Gastrocnemius medialis (tissue), 4 donors: ENCODE results near the gene CORO2B. TPM values are rescaled to one million over a fixed set of nuclear protein-coding genes. Genes with fewer than 3 reads are reported as not detected.

Experiments used
- ATAC-seq, 2 donors: fragments of 150-250 bp; one replicate each; pipeline ENCODE4 v1.9.1; 2016
- DNase-seq, 2 donors: peaks; one replicate each; pipeline ENCODE4 v3.0.0-alpha.2; 2019
- H3K27ac ChIP-seq, 4 donors: fragments of 200-600 bp; sonication (generic); 1 replicate in 1 of 4; 2 replicates in 3 of 4; pipeline ENCODE4 v1.5.1; 2016 to 2018; ENCODE audit warnings: mild to moderate bottlenecking in 2 of 4, moderate library complexity in 1 of 4
- H3K27me3 ChIP-seq, 3 donors: fragments of 200-600 bp; sonication (generic) in 2 of 3; 1 replicate in 1 of 3; 2 replicates in 2 of 3; pipeline versions ENCODE4 v1.5.1 to v1.6.0; 2016 to 2019; ENCODE audit warnings: mild to moderate bottlenecking in 1 of 3, moderate library complexity in 1 of 3
- H3K36me3 ChIP-seq, 2 donors: fragments of 200-600 bp; sonication (generic) in 1 of 2; one replicate each; pipeline ENCODE4 v1.5.1; 2017 to 2018
- H3K4me1 ChIP-seq, 2 donors: fragments of 200-600 bp; sonication (generic) in 1 of 2; one replicate each; pipeline ENCODE4 v1.5.1; 2016 to 2017; ENCODE audit warnings: mild to moderate bottlenecking in 2 of 2
- H3K4me3 ChIP-seq, 4 donors: fragments of 200-600 bp; sonication (generic) in 3 of 4; 1 replicate in 1 of 4; 2 replicates in 3 of 4; pipeline ENCODE4 v1.5.1; 2016 to 2019; ENCODE audit warnings: mild to moderate bottlenecking in 2 of 4
- H3K9me3 ChIP-seq, 3 donors: fragments of 200-600 bp; sonication (generic) in 2 of 3; 1 replicate in 1 of 3; 2 replicates in 2 of 3; pipeline ENCODE4 v1.5.1; 2016 to 2019
- POLR2A ChIP-seq, 2 donors: fragments of 450-650 bp; IDR thresholded peaks; one replicate each; pipeline ENCODE4 v1.6.1; 2017; ENCODE audit warnings: antibody characterized with exemption in 2 of 2, mild to moderate bottlenecking in 2 of 2, moderate library complexity in 2 of 2
- in situ Hi-C, 4 donors: fragments of 200-750 bp; cut with MboI; loops; one replicate each; pipeline versions ENCODE4 v1.15.0 to v1.8.0; 2017; ENCODE audit warnings: low sequenced_read_pairs in 4 of 4
- intact Hi-C: fragments of 100-400 bp; cut with DNase I; formaldehyde crosslinking; loops from one replicate; pipeline ENCODE4 v1.15.1; 2023; ENCODE audit warnings: low total_unique reads
- total RNA-seq, 4 donors: library from RNA; depleted of rRNA; stranded (reverse); fragments of >200 nt; gene quantifications; one replicate each; pipeline versions ENCODE4 v1.1.0 to v1.2.3, GENCODE V29; 2016
- TF ChIP-seq, protein P1 (sequence below), 5 experiments: fragments of 450-650 bp in 3 of 5; fragments of 200-600 bp in 2 of 5; sonication (generic) in 2 of 5; IDR thresholded peaks in 4 of 5; conservative IDR thresholded peaks in 1 of 5; 1 replicate in 4 of 5; 2 replicates in 1 of 5; pipeline ENCODE4 v1.5.1; 2016 to 2019; ENCODE audit warnings: antibody characterized with exemption in 5 of 5, mild to moderate bottlenecking in 3 of 5, moderate library complexity in 3 of 5

CORO2B gene
- total RNA-seq, 4 donors from 2014 or later = 1.5 to 2.2 (median 1.8) TPM

DNA sequence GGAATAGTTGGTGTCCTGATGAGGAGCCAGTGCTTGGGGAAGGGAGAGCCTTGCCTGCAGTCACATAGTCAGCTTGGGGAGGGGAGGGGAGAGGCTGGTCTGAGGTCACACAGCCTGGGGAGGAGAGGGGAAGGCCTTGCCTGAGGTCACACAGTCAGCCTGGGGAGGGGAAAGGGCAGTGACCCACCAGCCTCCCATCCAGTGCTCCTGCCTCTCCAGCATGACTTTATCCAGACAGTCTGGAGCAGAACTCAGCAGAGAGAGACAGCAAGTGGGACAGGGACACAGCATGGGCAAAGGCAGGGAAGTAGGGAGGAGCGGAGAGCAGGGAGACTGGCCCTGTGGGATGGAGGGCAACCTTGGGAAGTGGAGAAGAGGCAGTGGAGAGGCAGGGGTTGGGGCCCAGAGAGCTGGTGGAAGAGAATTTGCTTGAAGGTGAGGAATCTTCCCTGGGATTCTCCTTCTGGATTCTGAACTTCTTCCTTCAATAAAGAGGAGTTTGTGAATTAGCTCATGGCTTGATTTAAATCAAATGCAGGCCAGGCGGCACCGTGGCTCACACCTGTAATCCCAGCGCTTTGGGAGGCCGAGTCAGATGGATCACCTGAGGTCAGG is 64.5 kb downstream of the CORO2B start:
- Histone ChIP-seq H3K4me3 (no peak overlapping the region), H3K36me3 (no peaks in the 10 kb centered on the region), H3K4me1 (peaks cover 1 to 8% of the 10 kb centered on the region in 2 donors), H3K27ac (no peak overlapping the region), H3K27me3 (no peaks in the 10 kb centered on the region), H3K9me3 (no peaks in the 10 kb centered on the region)
- ATAC-seq (no peak), DNase-seq (no peak)
- TF ChIP-seq, protein P1, sequence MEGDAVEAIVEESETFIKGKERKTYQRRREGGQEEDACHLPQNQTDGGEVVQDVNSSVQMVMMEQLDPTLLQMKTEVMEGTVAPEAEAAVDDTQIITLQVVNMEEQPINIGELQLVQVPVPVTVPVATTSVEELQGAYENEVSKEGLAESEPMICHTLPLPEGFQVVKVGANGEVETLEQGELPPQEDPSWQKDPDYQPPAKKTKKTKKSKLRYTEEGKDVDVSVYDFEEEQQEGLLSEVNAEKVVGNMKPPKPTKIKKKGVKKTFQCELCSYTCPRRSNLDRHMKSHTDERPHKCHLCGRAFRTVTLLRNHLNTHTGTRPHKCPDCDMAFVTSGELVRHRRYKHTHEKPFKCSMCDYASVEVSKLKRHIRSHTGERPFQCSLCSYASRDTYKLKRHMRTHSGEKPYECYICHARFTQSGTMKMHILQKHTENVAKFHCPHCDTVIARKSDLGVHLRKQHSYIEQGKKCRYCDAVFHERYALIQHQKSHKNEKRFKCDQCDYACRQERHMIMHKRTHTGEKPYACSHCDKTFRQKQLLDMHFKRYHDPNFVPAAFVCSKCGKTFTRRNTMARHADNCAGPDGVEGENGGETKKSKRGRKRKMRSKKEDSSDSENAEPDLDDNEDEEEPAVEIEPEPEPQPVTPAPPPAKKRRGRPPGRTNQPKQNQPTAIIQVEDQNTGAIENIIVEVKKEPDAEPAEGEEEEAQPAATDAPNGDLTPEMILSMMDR (IDR thresholded peaks at IDR 0.05 in 4 of 5, conservative IDR thresholded peaks at IDR 0.05 in 1 of 5) = no peak
- TF ChIP-seq POLR2A (IDR thresholded peaks at IDR 0.05) = no peak
- intact Hi-C loops (no loop called here), in situ Hi-C loops (no loop called here)

DNA sequence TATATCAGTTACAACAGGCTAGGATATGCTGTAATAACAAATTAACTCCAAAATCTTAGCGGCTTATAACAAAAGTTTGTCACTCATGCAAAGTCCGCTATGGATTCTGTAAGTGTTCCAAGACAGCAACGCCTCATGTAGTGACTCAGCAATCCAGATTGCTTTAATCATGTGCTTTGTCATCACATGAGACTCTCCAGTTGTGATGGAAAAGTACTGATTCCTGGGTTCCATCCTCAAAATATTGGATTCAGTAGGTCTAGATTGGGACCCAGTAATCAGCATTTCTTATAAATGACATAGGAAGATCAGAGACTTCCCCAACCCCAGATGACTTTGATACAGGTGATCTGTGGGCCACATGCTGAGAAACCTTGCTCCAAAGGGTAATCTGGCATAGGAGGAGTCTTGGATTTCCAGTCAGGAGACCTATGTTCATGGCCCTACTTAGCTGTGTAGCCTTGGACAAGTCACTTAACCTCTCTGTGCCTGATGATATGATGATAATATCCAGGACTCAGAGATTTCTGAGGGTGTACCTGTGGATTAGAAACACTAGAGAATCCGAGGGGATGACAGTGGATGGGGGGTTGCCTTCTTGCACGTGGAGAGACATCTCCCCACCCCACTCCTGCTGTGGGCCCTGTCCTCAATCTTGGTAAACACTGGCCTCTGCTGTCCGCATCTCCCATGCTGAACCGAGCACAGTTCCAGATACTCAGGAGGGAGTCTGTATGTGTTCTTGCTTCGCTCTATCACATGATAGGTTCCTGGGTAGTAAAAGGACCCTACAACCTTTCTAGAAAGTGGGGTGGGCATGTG is 65.5 kb downstream of the CORO2B start:
- no peaks in the 10 kb centered on the region for H3K9me3 ChIP-seq
- DNase-seq (no peak), ATAC-seq (no peak)
- in situ Hi-C loops = no loop called here
- H3K27ac ChIP-seq = no peak overlapping the region
- TF ChIP-seq, protein P1 (IDR thresholded peaks at IDR 0.05 in 4 of 5, conservative IDR thresholded peaks at IDR 0.05 in 1 of 5) = peak in 1 of 5 experiments; percentile 10
- no peak for TF ChIP-seq POLR2A (IDR thresholded peaks at IDR 0.05)
- intact Hi-C loops = no loop called here
- no peaks in the 10 kb centered on the region for H3K36me3 ChIP-seq
- no peaks in the 10 kb centered on the region for H3K4me1 ChIP-seq
- no peaks in the 10 kb centered on the region for H3K27me3 ChIP-seq
- no peak overlapping the region for H3K4me3 ChIP-seq

DNA sequence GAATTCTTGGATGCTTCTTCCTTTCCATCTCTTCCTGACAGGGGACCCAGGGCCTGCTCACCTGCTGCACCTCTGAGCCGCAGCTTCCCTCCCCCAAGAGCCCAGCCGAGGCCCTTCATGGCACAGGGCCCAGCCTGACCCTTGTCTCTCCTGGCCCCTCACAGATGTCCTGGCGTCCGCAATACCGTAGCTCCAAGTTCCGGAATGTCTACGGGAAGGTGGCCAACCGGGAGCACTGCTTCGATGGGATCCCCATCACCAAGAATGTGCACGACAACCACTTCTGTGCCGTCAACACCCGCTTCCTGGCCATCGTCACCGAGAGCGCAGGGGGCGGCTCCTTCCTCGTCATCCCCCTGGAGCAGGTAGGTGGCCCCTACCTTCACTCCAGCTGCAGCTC is 66.2 kb downstream of the CORO2B start:
- no peak overlapping the region for H3K27ac ChIP-seq
- in situ Hi-C loops = no loop called here
- ATAC-seq (no peak), DNase-seq (no peak)
- no peaks in the 10 kb centered on the region for H3K4me1 ChIP-seq
- no peak overlapping the region for H3K4me3 ChIP-seq
- no peaks in the 10 kb centered on the region for H3K36me3 ChIP-seq
- no peaks in the 10 kb centered on the region for H3K27me3 ChIP-seq
- H3K9me3 ChIP-seq = no peaks in the 10 kb centered on the region
- intact Hi-C loops = no loop called here
- no peak for TF ChIP-seq POLR2A (IDR thresholded peaks at IDR 0.05)
- TF ChIP-seq, protein P1 (IDR thresholded peaks at IDR 0.05 in 4 of 5, conservative IDR thresholded peaks at IDR 0.05 in 1 of 5) = no peak

DNA sequence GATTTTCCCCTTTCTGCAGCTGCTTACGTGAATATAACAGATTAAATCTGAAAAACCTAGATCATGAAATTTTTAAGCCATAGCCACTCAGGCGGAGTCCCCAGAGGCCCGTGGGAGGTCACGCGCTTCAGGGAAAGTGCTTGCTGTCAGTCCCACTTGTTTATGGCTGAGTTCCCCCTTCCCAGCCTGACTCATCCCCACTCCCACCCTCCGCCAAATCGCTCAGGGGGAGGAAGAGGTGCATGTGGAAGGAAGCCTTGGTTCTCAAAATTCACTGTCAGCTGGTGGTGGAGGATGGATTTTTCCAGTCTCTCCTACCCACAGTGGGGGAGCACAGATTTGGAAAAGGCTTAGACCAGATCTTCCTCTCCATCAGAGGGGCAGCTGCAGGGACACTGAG is 67.4 kb downstream of the CORO2B start:
- Histone ChIP-seq H3K27me3 (no peaks in the 10 kb centered on the region), H3K36me3 (no peaks in the 10 kb centered on the region), H3K27ac (no peak overlapping the region), H3K9me3 (no peaks in the 10 kb centered on the region), H3K4me1 (no peaks in the 10 kb centered on the region), H3K4me3 (no peak overlapping the region)
- DNase-seq = no peak
- TF ChIP-seq, protein P1 (IDR thresholded peaks at IDR 0.05 in 4 of 5, conservative IDR thresholded peaks at IDR 0.05 in 1 of 5) = no peak
- TF ChIP-seq POLR2A (IDR thresholded peaks at IDR 0.05) = no peak
- in situ Hi-C loops = no loop called here
- no peak for ATAC-seq
- intact Hi-C loops = no loop called here
